CMK (cell line): ENCODE results near the gene PRKAG2.

Experiments
- DNase-seq: peaks from one replicate; pipeline ENCODE4 v3.0.0-alpha.2; 2010; ENCODE audit warnings: low read depth

PRKAG2 gene

GRCh38 chr7:151642746-151643145 is 234.2 kb downstream of the PRKAG2 start:
- DNase-seq = no peak

- DNase-seq = no peak
These were observed 235.3 kb downstream of the PRKAG2 start for GRCh38 chr7:151641587-151641986.

GRCh38 chr7:151637781-151638261 is 239.1 kb downstream of the PRKAG2 start:
- DNase-seq = no peak

GRCh38 chr7:151634643-151635042 is 242.3 kb downstream of the PRKAG2 start:
- no peak for DNase-seq

- DNase-seq = no peak
These were observed 243.5 kb downstream of the PRKAG2 start for GRCh38 chr7:151633516-151633812.

GRCh38 chr7:151632750-151633515 is 244.0 kb downstream of the PRKAG2 start:
- peak; percentile 70 for DNase-seq

- peak; percentile 56 for DNase-seq
These were observed 244.8 kb downstream of the PRKAG2 start for GRCh38 chr7:151631953-151632749.

- peak; percentile 17 for DNase-seq
These were observed 245.4 kb downstream of the PRKAG2 start for GRCh38 chr7:151631570-151631952.

GRCh38 chr7:151630851-151631569 is 245.9 kb downstream of the PRKAG2 start:
- no peak for DNase-seq

GRCh38 chr7:151630358-151630757 is 246.6 kb downstream of the PRKAG2 start:
- no peak for DNase-seq

- no peak for DNase-seq
These were observed 247.1 kb downstream of the PRKAG2 start for GRCh38 chr7:151629713-151630272.

GRCh38 chr7:151628846-151629604 is 247.9 kb downstream of the PRKAG2 start:
- no peak for DNase-seq

GRCh38 chr7:151626422-151627115 is 250.3 kb downstream of the PRKAG2 start:
- DNase-seq = peak; percentile 15

- no peak for DNase-seq
These were observed 251.3 kb downstream of the PRKAG2 start for GRCh38 chr7:151625606-151626005.

- no peak for DNase-seq
These were observed 252.5 kb downstream of the PRKAG2 start for GRCh38 chr7:151624246-151624928.

GRCh38 chr7:151623766-151624165 is 253.1 kb downstream of the PRKAG2 start:
- no peak for DNase-seq

GRCh38 chr7:151621961-151622360 is 255.0 kb downstream of the PRKAG2 start:
- DNase-seq = no peak

- no peak for DNase-seq
These were observed 260.3 kb downstream of the PRKAG2 start for GRCh38 chr7:151616443-151617213.

GRCh38 chr7:151615784-151616183 is 261.1 kb downstream of the PRKAG2 start:
- DNase-seq = no peak

GRCh38 chr7:151615058-151615457 is 261.9 kb downstream of the PRKAG2 start:
- DNase-seq = no peak
